NCI-H2196 (cell line): ENCODE measurements around the gene MCM7.
A peak's percentile ranks its signal among the peaks of the same experiment; 100 is the strongest.

Source experiments
- DNase-seq: peaks from one replicate; lab custom pipeline; 2025; ENCODE audit not compliant: unreplicated experiment; lab: John Stamatoyannopoulos, UW

Gene MCM7

DNA sequence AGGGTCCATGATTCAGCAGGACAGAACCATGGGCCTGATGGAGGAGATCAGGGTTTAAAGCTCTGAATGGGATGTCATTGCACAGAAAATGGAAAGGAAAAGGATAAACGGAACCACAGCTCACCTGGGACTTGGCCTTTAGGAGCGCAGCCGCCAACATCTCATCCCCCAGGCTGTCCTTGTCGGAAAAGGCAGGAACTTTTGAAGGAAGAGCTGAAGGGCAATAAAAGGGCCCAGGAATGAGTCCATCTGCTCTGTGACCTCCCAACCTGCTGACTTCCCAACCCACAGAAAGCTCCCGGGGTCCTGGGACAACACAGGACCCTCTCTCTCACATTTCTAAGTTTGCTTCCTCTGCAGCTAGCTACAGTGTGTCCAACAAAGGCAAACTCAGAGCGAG lies 25.8 kb downstream of the MCM7 start:
- DNase-seq, result no peak

- DNase-seq, result no peak
Observed at GRCh38 chr7:100074841-100075240, 26.4 kb downstream of the MCM7 start.

DNA sequence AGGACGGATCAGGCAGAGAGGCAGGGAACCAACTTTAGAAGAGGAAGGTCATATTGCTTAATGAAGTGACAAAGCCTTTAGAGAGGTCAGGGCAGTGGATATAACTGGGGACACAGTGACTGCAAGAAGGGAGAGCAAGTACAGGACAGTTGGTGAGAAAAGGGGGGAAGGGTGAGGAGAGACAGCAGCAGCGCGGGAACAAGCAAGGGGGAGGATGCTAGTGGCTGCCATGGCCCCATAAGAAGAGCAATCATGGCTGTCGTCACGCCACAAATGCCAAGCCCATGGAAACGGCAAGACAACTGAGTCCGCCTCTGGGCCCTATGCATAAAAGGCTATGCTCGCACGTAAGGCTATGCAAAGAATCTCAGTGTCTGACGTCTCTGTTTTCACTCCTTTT lies 28.7 kb downstream of the MCM7 start:
- DNase-seq, result no peak

GRCh38 chr7:100071018-100071723 lies 30.0 kb downstream of the MCM7 start:
- DNase-seq, result no peak

DNA sequence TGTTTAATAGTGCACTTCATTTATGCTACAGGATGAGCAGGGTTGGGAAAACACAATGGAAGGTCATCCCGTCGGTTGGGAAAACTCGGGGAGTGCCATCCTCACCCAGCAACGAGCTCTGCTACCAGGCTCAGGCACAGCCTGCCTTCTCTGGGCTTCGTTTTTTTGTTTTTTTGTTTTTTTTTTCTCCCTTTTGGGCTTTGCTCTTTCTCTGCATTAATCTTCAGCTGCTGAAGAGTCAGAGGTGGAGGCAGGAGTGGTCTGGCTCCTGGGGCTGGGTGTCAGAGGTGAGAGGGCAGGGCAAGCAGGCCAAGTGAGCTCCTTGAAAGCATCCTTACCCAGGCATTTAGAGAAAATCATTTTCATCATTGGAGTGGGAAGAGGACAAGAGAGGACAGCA lies 31.2 kb downstream of the MCM7 start:
- no peak for DNase-seq

GRCh38 chr7:100066953-100067352 lies 34.2 kb downstream of the MCM7 start:
- no peak for DNase-seq

GRCh38 chr7:100065452-100066186 lies 35.6 kb downstream of the MCM7 start:
- peak; percentile 36 for DNase-seq

- DNase-seq, result no peak
Observed at GRCh38 chr7:100064162-100064561, 37.0 kb downstream of the MCM7 start.

- no peak for DNase-seq
Observed at GRCh38 chr7:100063376-100063775, 37.8 kb downstream of the MCM7 start.

DNA sequence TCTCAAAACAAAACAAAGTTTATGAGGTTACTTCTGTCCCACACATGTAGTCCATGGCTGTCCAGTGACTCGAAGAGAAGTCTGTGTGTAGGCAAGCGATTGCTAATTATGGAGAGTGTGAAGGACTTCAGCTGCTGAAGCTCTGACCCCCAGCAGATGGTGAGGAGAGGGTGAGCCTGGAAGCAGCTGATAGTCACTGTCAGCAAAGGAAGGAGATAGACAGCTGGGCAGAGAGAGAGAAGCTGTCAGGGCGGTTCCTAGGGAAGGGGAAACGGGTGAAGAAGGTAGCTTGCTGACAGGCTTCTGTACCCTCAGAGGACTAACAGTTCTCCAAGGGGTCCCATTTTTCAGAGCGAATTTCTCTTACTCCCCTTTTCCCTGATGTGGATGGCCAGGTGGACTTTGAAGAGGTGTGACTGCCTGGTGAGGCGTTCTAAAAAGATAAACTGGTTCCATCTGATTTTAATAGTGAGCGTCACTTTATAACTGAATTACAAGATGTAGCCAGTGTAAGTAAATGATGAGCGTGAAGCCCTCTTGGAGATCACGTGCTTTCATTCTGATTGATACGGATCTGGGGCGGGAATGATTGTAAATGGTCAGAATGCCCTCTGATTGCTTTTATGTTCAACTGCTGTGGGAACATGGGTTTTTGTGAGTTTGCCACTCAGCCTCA lies 39.5 kb downstream of the MCM7 start:
- no peak for DNase-seq

DNA sequence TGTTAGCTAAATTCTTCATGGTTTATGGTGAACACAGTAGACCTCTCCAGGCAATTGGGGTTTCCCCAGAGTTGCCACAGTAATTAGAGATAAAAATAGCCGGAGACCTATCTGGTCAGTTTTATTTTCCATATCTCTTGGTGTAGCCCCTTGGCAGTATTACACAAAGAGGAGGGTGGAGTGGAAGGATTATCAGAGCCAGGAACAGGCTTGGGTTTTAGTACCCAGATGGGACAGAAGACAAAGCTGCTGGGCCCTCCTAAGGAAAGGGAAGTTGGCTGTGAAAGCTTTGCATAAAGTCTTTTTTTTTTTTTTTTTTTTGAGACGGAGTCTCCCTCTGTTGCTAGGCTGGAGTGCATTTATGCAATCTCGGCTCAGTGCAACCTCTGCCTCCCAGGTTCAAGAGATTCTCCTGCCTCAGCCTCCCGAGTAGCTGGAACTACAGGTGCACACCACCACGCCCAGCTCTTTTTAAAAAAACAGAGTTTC lies 41.9 kb downstream of the MCM7 start:
- DNase-seq, result no peak

- DNase-seq, result no peak
Observed at GRCh38 chr7:100057006-100057405, 44.2 kb downstream of the MCM7 start.

- DNase-seq, result peak; percentile 90
Observed at GRCh38 chr7:100053215-100053614, 48.0 kb downstream of the MCM7 start.

GRCh38 chr7:100051611-100052010 lies 49.6 kb downstream of the MCM7 start:
- no peak for DNase-seq

DNA sequence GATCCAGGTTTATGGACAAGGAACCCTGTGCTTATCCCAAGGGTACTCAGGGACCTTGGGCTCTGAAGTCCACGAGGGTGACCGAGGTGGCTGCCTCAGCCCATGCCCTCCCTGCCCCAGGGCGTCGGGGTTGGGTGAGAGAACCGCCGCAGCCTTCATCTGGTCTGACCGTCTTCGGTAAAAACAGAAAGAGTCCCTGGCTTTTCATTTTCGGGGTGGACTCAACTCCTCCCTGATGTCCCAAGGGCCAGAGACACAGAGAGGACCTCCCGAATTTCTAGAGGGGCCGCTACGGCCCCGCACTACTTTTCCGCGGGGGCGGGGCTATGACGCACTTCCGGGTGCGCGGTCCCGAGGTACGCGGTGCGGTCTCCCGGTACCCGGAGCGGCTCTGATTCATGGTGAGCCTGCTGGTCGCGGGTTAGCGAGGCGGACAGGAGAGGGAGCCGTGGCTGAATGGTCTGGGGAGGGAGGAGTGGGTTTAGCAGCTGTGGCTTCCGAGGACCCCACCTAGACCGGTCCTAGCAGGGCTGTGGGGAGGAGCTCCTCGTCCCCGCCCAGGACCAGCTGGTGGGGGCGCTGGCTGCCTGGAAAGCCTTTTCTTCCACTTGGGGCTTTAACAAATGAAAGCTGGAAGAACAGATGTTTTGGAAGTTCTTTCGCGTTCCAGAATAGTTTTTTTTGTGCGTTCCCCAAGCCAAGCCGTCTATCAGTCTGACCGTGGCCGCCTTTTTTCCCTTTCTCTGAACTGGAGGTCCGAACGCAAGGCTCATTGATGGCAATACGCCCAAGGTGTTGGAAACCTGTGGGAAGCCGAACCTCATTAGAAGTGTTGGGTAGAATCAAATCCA lies 51.5 kb downstream of the MCM7 start, which contains the start of gene ZSCAN21:
Gene ZSCAN21 (plus strand): TSS at position 334 of the 851 bp plus-strand sequence. CDS start 7,233 bp downstream, outside the sequence.
- peak; percentile 87 for DNase-seq

DNA sequence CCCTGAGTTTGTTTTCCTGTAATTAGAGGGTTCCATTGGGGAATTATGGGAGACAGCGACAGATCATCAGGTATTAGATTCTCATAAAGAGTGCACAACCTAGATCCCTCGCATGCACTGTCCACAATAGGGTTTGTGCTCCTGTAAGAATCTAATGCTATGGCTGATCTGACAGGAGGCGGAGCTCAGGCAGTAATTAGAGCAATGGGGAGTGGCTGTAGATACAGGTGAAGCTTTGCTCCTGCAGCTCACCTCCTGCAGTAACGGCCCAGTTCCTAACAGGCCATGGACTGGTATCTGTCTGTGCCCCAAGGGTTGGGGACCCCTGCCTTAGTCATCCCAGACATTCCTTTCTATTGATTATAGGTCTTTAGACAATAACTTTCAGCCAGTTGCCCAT lies 52.5 kb downstream of the MCM7 start:
- no peak for DNase-seq

GRCh38 chr7:100044718-100045117 lies 56.5 kb downstream of the MCM7 start:
- DNase-seq, result no peak
